HFF-Myc (cell line): ENCODE measurements around the gene TEX51.

Source experiments
- DNase-seq: peaks from one replicate; pipeline ENCODE4 v3.0.0-alpha.2; 2011; ENCODE audit warnings: low read depth; ENCODE audit errors: extremely low read depth
- H3K4me3 ChIP-seq: replicated peaks from 2 replicates; pipeline ENCODE4 v1.5.1; 2011; ENCODE audit warnings: low read depth, mild to moderate bottlenecking, control low read depth, low read length
- TF ChIP-seq, protein P1 (sequence below): IDR thresholded peaks from 2 replicates; pipeline ENCODE4 v1.5.1; 2012; ENCODE audit warnings: mild to moderate bottlenecking, low read depth, low read length, control low read depth; ENCODE audit errors: missing control alignments

TEX51 gene

DNA sequence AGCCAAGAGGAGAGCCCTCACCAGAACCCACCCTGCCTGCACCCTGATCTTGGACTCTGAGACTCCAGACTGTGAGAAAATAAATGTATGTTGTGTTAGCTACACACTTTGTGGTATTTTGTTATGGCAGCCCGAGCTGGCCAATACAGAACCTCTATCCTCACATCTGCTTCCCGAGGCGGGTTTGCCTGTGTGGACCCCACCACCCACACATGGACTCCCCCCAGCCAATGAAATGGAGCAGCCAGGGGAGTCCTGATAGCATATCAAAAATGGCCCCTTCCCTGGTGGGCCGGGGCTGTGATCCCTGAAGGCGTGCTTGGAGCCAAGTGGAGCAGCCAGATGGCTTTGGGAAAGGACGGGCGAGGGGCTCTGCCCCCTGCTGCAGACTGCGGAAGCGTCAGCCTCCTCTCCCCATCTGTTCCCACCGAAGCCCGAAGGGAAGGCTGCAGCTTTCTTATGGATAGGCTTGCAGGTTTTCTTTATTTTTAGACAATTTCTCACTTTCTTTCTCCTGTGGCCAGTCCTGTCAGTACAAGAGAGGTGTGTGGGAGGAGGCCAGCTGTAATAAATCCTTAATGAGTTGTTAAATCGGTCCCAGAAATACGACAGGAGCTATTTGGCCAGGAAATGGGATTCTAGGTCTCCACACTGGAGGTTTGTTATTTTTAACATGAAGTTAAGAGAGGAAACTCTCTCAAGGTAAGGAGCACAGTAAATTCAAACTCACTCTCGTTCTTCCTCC is 34.4 kb downstream of the TEX51 start:
- H3K4me3 ChIP-seq: no peak overlapping the region
- DNase-seq: no peak
- TF ChIP-seq, protein P1, sequence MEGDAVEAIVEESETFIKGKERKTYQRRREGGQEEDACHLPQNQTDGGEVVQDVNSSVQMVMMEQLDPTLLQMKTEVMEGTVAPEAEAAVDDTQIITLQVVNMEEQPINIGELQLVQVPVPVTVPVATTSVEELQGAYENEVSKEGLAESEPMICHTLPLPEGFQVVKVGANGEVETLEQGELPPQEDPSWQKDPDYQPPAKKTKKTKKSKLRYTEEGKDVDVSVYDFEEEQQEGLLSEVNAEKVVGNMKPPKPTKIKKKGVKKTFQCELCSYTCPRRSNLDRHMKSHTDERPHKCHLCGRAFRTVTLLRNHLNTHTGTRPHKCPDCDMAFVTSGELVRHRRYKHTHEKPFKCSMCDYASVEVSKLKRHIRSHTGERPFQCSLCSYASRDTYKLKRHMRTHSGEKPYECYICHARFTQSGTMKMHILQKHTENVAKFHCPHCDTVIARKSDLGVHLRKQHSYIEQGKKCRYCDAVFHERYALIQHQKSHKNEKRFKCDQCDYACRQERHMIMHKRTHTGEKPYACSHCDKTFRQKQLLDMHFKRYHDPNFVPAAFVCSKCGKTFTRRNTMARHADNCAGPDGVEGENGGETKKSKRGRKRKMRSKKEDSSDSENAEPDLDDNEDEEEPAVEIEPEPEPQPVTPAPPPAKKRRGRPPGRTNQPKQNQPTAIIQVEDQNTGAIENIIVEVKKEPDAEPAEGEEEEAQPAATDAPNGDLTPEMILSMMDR: no peak

- H3K4me3 ChIP-seq: no peak overlapping the region
- no peak for DNase-seq
- TF ChIP-seq, protein P1: no peak
These were observed 35.0 kb downstream of the TEX51 start for GRCh38 chr2:126933711-126934091.

DNA sequence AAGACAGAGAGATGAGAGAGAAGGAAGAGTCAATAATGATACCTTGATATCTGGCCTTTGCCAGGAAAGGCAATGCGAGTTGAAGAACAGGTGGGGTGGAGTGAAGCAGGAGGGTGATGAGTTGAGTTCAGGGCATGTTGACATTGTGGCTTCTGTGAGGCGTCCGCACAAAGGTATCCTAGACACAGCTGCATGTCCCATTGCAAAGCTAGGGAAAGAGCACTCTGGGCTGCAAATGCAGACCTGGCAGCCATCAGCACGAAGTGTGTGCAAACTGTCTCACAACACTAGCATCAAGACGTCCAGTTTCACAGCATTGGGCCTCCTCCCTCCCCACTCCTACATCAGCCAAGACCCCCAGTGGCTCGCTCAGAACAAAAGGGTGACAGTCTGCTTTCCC is 36.1 kb downstream of the TEX51 start:
- DNase-seq: no peak
- TF ChIP-seq, protein P1: no peak
- no peak overlapping the region for H3K4me3 ChIP-seq

GRCh38 chr2:126935774-126936173 is 37.1 kb downstream of the TEX51 start:
- DNase-seq: no peak
- H3K4me3 ChIP-seq: no peak overlapping the region
- TF ChIP-seq, protein P1: no peak

- no peak for DNase-seq
- H3K4me3 ChIP-seq: no peak overlapping the region
- TF ChIP-seq, protein P1: no peak
These were observed 37.6 kb downstream of the TEX51 start for GRCh38 chr2:126936219-126936723.

GRCh38 chr2:126940331-126940730 is 41.6 kb downstream of the TEX51 start:
- TF ChIP-seq, protein P1: no peak
- no peak overlapping the region for H3K4me3 ChIP-seq
- DNase-seq: no peak
